ENCODE data around the gene PRDM10.
"Not testable (repeated sequence)": the region's sequence is repeated elsewhere in the genome, so short reads cannot be mapped to it uniquely, and the experiment has no call there.

Gene PRDM10

GRCh38 chr11:129973809-129974208, 28.8 kb downstream of the PRDM10 start:
- DNase-seq: no peak

GRCh38 chr11:129973068-129973467, 29.6 kb downstream of the PRDM10 start:
- no peak for DNase-seq

- no peak for DNase-seq
Measured at GRCh38 chr11:129972611-129973010, 30.0 kb downstream of the PRDM10 start.

- not testable (repeated sequence) for DNase-seq
Measured at GRCh38 chr11:129971856-129972255, 30.8 kb downstream of the PRDM10 start.

GRCh38 chr11:129969920-129970319, 32.7 kb downstream of the PRDM10 start:
- DNase-seq: no peak

- no peak for DNase-seq
Measured at GRCh38 chr11:129968591-129969419, 33.8 kb downstream of the PRDM10 start.

GRCh38 chr11:129967996-129968395, 34.6 kb downstream of the PRDM10 start:
- DNase-seq: no peak

GRCh38 chr11:129965248-129965647, 37.4 kb downstream of the PRDM10 start:
- no peak for DNase-seq

- DNase-seq: no peak
Measured at GRCh38 chr11:129960216-129961214, 42.1 kb downstream of the PRDM10 start.

GRCh38 chr11:129959687-129960086, 42.9 kb downstream of the PRDM10 start:
- no peak for DNase-seq

GRCh38 chr11:129955282-129955681, 47.4 kb downstream of the PRDM10 start:
- DNase-seq: no peak

GRCh38 chr11:129954703-129955102, 47.9 kb downstream of the PRDM10 start:
- not testable (repeated sequence) for DNase-seq

- DNase-seq: no peak
Measured at GRCh38 chr11:129951866-129952262, 50.8 kb downstream of the PRDM10 start.

- no peak for DNase-seq
Measured at GRCh38 chr11:129951201-129951865, 51.3 kb downstream of the PRDM10 start.

- no peak for DNase-seq
Measured at GRCh38 chr11:129950101-129951091, 52.2 kb downstream of the PRDM10 start.

GRCh38 chr11:129948926-129949466, 53.6 kb downstream of the PRDM10 start:
- DNase-seq: no peak

- DNase-seq: no peak
Measured at GRCh38 chr11:129947474-129947873, 55.2 kb downstream of the PRDM10 start.

GRCh38 chr11:129946965-129947364, 55.7 kb downstream of the PRDM10 start:
- no peak for DNase-seq

GRCh38 chr11:129946256-129946655, 56.4 kb downstream of the PRDM10 start:
- DNase-seq: no peak

GRCh38 chr11:129945373-129945772, 57.3 kb downstream of the PRDM10 start:
- DNase-seq: no peak

GRCh38 chr11:129944696-129945095, 57.9 kb downstream of the PRDM10 start:
- DNase-seq: no peak
